NB4 (cell line): ENCODE measurements around the gene EXOC3.

Experiments used
- CTCF ChIP-seq: IDR thresholded peaks from one replicate; pipeline ENCODE4 v1.5.1; 2012; ENCODE audit warnings: low read depth, low read length
- POLR2A ChIP-seq: IDR thresholded peaks from 2 replicates; pipeline ENCODE4 v1.6.1; 2011; ENCODE audit warnings: mild to moderate bottlenecking; ENCODE audit not compliant: insufficient read length; ENCODE audit errors: extremely low read depth
- TF ChIP-seq, protein P1 (sequence below): IDR thresholded peaks from 2 replicates; pipeline ENCODE4 v1.6.1; 2011; ENCODE audit warnings: low read depth, low read length

GRCh38 chr5:394671-395155 lies 48.3 kb upstream of the EXOC3 start:
- TF ChIP-seq CTCF (no peak), POLR2A (no peak)
- TF ChIP-seq, protein P1, sequence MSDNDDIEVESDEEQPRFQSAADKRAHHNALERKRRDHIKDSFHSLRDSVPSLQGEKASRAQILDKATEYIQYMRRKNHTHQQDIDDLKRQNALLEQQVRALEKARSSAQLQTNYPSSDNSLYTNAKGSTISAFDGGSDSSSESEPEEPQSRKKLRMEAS = no peak
